Activated CD4-positive, alpha-beta T cell treated with anti-CD3 and anti-CD28 coated beads, Interleukin-2, amount 10 ng/mL, durations not matched to agents 24 days and 14 days (primary cell): Measurements from ENCODE around the gene DPF3. TPM values are rescaled to one million over a fixed set of nuclear protein-coding genes. Genes with fewer than 3 reads are reported as not detected.

ENCODE experiments used
- DNase-seq: peaks from one replicate; pipeline ENCODE4 v3.0.0; 2022
- H3K27ac Mint-ChIP-seq: one replicate; pipeline ENCODE4 v1.8.0; 2022; ENCODE audit warnings: mild to moderate bottlenecking, mixed read lengths
- H3K27me3 Mint-ChIP-seq: one replicate; pipeline ENCODE4 v1.8.0; 2022; ENCODE audit warnings: mixed read lengths
- H3K36me3 Mint-ChIP-seq: one replicate; pipeline ENCODE4 v1.8.0; 2022; ENCODE audit warnings: low read depth, mild to moderate bottlenecking, mixed read lengths
- H3K4me1 Mint-ChIP-seq: one replicate; pipeline ENCODE4 v1.8.0; 2021; ENCODE audit warnings: mixed read lengths
- H3K4me3 Mint-ChIP-seq: one replicate; pipeline ENCODE4 v1.8.0; 2022; ENCODE audit warnings: mild to moderate bottlenecking, moderate library complexity, mixed read lengths
- H3K9me3 Mint-ChIP-seq: one replicate; pipeline ENCODE4 v1.8.0; 2021; ENCODE audit warnings: mixed read lengths
- intact Hi-C: fragments of 100-400 bp; cut with micrococcal nuclease; formaldehyde crosslinking; loops from one replicate; pipeline ENCODE4 v1.15.1; 2023
- total RNA-seq: library from RNA; stranded (reverse); gene quantifications from 2 replicates; pipeline ENCODE4 v1.2.3, GENCODE V29; 2022

DPF3 gene
- total RNA-seq, 1 donor from 2014 or later = 2.8 TPM

DNA sequence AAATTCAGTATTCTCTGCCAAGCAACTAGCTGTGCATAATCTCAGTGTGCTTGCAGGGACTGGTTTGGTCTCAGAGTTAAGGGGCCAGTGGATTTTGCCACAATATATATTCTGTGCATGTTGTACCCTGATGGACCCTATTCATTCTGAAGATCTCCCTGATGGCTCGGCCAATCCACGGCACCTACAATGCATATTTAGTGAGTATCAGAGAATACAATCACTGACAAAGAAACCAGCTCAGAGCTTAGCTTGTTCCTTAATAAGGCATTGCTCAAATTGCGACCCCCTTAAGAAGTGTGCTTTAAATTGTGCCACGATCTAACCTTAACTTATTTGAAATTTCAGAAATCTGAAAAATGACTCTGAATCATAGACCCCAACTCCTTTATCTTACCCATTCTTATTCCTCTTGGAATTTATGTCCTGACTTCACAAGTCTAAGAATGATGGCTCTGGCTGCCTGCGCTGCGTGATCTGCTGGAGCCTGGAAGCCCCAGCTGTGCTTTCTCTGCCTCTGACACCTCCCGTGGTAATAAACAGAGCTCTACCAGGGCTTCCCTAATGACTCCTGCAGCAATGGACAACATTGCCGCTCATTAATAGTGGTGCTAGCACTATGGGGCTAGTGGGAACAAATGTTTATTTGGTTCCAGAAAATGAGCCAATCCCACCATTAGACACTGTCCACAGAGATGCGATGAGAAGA is 23.3 kb upstream of the DPF3 start:
- Mint-ChIP-seq H3K27me3 (peaks cover 54% of the 10 kb centered on the region), H3K27ac (no peak overlapping the region), H3K36me3 (no peaks in the 10 kb centered on the region), H3K9me3 (no peaks in the 10 kb centered on the region), H3K4me3 (no peak overlapping the region), H3K4me1 (peaks cover 5% of the 10 kb centered on the region)
- no peak for DNase-seq
- intact Hi-C loops = no loop called here

DNA sequence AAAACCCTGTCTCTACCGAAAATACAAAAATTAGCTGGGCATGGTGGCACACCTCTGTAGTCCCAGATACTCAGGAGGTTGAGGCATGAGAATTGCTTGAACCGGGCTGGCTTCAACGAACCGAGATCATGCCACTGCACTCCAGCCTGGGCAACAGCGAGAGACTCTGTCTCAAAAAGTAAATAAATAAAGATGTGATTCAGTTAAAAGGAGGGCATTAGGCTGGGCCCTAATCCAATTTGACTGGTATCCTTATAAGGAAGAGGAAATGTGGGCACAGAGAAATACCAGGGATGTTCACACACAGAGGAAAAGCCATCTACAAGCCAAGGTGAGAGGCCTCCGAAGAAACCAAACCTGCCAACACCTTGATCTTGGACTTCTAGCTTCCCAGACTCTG is 22.3 kb upstream of the DPF3 start:
- Mint-ChIP-seq H3K27ac (no peak overlapping the region), H3K4me1 (peaks cover 5% of the 10 kb centered on the region), H3K36me3 (no peaks in the 10 kb centered on the region), H3K9me3 (no peaks in the 10 kb centered on the region), H3K4me3 (no peak overlapping the region), H3K27me3 (peaks cover 50% of the 10 kb centered on the region)
- intact Hi-C loops = no loop called here
- DNase-seq = no peak

DNA sequence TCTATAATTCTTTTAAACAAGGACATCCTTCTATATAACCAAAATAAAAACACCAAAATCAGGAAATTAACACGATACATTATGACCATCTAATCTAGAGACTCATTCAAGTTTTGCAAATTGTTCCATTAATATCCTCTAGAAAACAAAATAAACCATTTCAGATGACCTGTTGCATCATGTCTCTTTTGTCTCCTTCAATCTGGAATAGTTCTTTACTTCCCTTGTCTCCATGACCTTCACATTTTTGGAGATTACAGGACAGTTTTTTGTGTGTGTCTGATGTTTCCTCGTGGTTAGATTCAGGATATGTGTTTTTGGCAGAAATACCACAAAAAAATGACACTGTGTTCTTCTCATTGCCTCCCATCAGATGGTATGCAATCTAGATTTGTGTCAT is 19.9 kb upstream of the DPF3 start:
- Mint-ChIP-seq H3K4me3 (no peak overlapping the region), H3K9me3 (no peaks in the 10 kb centered on the region), H3K4me1 (peaks cover 5% of the 10 kb centered on the region), H3K36me3 (no peaks in the 10 kb centered on the region), H3K27me3 (peaks cover 41% of the 10 kb centered on the region), H3K27ac (no peak overlapping the region)
- no peak for DNase-seq
- intact Hi-C loops = no loop called here

DNA sequence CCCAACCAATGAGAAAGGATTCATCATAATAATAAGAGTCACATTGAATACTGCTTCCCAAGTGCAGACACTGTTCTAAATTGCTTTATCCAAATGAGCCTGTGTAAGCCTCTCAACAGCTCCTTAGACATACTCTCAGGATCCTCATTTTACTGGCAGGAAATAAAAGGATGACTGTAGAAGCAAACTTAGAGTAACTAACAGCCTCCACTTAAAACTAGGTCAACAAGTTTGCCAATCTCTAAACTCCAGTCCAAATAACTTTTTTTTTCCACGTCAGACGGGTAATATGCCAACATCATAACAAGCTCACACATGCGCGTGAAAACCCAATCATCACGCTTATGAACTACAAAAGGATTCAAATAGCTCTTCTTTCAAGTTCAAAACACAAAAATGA is 15.3 kb upstream of the DPF3 start:
- intact Hi-C loops = no loop called here
- H3K27ac Mint-ChIP-seq = no peak overlapping the region
- no peaks in the 10 kb centered on the region for H3K9me3 Mint-ChIP-seq
- H3K36me3 Mint-ChIP-seq = no peaks in the 10 kb centered on the region
- no peak overlapping the region for H3K4me3 Mint-ChIP-seq
- no peak for DNase-seq
- peaks cover 18% of the 10 kb centered on the region for H3K4me1 Mint-ChIP-seq
- peaks cover 35% of the 10 kb centered on the region for H3K27me3 Mint-ChIP-seq

DNA sequence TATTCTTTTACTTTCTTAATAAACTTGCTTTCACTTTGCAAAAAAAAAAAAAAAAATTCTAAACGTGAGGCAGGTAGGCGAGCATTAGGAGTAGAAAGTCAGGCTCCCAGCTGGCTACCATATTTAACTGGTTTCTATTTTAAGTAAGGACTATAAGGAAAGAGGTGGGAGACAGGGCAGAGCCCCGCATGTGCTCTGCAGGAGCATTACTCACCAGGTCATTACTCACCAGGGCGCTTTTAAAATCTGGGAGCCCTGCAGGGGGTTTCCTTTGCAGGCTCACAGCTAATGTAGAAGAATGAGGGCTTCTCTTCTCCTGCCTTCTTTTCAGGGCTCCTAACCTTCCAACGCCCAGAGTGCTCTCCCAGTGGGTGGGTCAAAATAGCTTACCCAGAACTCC is 14.0 kb upstream of the DPF3 start:
- H3K27ac Mint-ChIP-seq = no peak overlapping the region
- H3K9me3 Mint-ChIP-seq = no peaks in the 10 kb centered on the region
- no peaks in the 10 kb centered on the region for H3K36me3 Mint-ChIP-seq
- H3K4me1 Mint-ChIP-seq = peaks cover 17% of the 10 kb centered on the region
- intact Hi-C loops = no loop called here
- peaks cover 28% of the 10 kb centered on the region for H3K27me3 Mint-ChIP-seq
- no peak for DNase-seq
- H3K4me3 Mint-ChIP-seq = no peak overlapping the region

DNA sequence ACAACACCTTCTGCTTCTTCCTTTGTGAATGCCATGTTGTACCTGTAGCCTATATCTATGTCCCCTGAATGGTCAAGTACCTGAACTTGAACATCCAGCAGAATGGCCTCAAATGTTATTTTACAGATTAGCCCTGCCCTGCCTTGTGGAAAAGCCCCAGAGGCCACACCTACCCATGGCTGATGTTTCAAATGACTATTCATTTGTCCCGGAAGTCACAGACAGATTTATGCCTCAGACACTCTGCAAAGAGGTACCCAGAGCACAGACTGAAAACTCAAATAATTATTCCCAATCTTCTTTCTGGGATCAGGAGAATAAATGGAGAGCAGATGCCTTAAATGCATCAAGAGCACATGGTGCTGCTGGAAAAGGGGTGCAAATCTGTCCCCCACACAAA is 13.0 kb upstream of the DPF3 start:
- intact Hi-C loops = no loop called here
- peaks cover 26% of the 10 kb centered on the region for H3K27me3 Mint-ChIP-seq
- no peak for DNase-seq
- no peaks in the 10 kb centered on the region for H3K36me3 Mint-ChIP-seq
- no peaks in the 10 kb centered on the region for H3K9me3 Mint-ChIP-seq
- no peak overlapping the region for H3K27ac Mint-ChIP-seq
- peaks cover 17% of the 10 kb centered on the region for H3K4me1 Mint-ChIP-seq
- H3K4me3 Mint-ChIP-seq = no peak overlapping the region

DNA sequence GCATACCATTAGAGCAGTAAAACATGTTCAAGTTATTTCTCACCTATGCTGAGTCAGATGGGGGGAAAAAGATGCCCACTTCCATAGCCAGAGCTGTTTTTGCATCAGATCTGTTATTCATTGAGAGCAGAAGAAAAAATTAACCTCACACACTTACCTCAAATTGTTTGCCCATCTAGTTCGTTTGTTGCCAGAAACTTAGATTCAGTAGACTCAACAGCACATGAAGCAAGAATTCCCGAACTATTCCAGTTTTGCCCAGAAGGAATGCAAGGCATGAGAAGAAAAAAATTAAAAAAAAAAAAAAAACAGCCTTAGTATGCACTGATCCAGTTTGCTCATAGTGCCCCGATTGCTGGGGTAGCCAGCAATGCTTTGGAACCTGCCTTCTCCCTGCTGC is 12.4 kb upstream of the DPF3 start:
- Mint-ChIP-seq H3K4me1 (peaks cover 17% of the 10 kb centered on the region), H3K9me3 (no peaks in the 10 kb centered on the region), H3K36me3 (no peaks in the 10 kb centered on the region), H3K27ac (no peak overlapping the region), H3K27me3 (peaks cover 25% of the 10 kb centered on the region), H3K4me3 (no peak overlapping the region)
- no peak for DNase-seq
- intact Hi-C loops = no loop called here

DNA sequence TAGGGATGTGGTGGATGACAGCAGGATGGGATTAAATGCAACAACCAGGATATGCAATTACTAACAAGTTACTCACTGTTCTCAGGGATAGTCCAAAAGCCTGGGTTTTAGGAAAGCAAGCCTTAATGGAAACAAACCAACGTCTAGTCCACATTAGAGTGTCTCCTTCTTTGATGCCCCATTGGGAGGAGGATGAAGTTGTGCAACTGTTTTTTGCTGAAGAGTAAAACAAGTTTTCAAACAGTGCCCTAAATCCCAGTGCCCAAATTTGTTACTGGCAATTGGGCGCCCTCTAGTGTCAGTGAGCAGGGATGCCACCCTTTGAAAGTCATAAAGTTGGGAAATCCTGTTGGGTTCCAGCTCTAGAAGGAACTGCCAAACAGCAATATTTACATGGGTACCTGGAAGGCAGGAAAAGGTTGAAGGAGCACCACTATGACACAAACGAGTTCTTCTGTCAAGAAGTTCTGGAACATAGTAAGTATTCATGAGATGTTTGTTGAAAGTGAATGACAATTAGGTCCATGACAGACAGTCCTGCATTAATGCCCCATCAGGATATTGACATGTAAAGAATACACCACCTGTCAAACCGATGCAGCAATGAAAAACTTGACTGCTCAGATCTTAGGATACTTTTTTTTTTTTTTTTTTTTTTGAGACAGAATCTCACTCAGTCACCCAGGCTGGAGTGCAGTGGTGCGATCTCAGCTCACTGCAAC is 11.1 kb upstream of the DPF3 start:
- H3K4me1 Mint-ChIP-seq = peaks cover 17% of the 10 kb centered on the region
- H3K27ac Mint-ChIP-seq = no peak overlapping the region
- intact Hi-C loops = loop anchor here (1.0 to 2.0 kb wide), 2 partner anchors 44 to 388 kb away; no protein-coding TSS in a partner anchor
- no peak overlapping the region for H3K4me3 Mint-ChIP-seq
- peaks cover 28% of the 10 kb centered on the region for H3K27me3 Mint-ChIP-seq
- H3K9me3 Mint-ChIP-seq = no peaks in the 10 kb centered on the region
- no peaks in the 10 kb centered on the region for H3K36me3 Mint-ChIP-seq
- DNase-seq = peak; percentile 89

DNA sequence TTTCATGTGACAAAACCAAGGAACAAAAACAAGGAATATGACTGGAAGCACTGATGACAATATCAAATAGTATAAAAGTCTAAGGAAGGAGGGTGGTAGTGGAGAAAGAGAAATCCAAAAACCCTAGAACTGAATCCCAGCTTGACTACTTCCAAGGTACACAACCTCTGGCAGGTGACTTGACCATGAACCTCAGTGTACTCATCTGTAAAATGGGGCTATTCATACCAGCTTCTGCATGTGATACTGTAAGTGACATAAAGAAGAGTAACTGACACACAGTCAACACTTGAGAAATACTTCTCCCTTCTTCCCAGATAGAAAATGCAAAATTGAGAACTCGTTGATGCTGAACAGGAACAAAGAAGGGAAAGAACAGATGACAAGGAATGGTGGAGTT is 10.3 kb upstream of the DPF3 start:
- DNase-seq = no peak
- no peaks in the 10 kb centered on the region for H3K36me3 Mint-ChIP-seq
- peaks cover 19% of the 10 kb centered on the region for H3K4me1 Mint-ChIP-seq
- no peak overlapping the region for H3K27ac Mint-ChIP-seq
- no peaks in the 10 kb centered on the region for H3K9me3 Mint-ChIP-seq
- intact Hi-C loops = loop anchor here (2.0 kb wide), 1 partner anchor 45 kb away; no protein-coding TSS in a partner anchor
- peaks cover 30% of the 10 kb centered on the region for H3K27me3 Mint-ChIP-seq
- H3K4me3 Mint-ChIP-seq = no peak overlapping the region

DNA sequence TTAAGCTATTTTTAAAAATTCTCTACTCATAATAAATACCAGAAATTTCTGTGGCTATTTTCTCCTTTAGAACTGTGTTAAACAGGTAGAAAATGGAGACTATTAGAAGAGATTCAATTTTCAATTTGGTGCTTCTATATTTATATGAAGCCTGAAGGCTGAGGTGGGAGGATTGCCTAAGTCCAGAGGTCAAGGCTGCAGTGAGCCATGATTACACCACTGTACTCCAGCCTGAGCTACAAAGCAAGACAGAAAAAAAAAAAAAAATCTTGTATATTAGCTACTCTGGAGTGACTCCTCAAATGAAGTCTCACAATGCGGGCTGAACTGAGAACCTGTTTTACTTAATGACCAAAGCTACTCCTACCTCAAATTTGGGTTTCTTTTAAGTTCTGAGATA is 9.8 kb upstream of the DPF3 start:
- Mint-ChIP-seq H3K4me1 (peaks cover 19% of the 10 kb centered on the region), H3K36me3 (no peaks in the 10 kb centered on the region)

DNA sequence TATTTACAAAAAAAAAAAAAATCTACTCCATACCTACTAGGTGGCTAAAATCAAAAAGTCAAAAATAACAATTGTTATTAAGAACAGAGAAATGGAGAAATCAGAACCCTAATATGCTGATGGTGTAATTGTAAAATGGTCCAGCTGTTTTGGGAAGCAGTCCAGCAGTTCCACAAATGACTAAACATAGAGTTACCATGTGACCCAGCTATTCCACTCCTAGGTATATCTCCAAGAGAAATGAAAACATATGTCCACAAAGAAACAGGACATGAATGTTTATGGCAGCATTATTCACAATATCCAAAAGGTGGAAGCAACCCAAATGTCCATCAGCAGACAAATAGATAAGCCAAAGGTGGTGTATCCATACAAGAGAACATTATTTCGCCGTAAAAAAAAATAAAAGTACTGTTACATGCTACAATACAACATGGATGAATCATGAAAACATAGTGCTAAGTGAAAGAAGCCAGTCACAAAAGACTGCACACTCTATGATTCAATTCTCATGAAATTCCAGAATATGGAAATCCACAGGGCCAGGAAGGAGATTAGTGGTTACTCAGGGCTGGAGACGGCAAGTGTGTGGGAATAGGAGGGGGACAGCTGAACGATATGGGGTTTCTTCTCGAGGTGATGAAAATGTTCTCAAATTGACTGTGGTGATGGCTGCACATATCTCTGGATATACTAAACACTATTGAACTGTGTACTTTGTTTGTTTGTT is 9.1 kb upstream of the DPF3 start:
- Mint-ChIP-seq H3K27me3 (peaks cover 27% of the 10 kb centered on the region), H3K4me1 (peaks cover 18% of the 10 kb centered on the region), H3K27ac (no peak overlapping the region), H3K36me3 (no peaks in the 10 kb centered on the region), H3K9me3 (no peaks in the 10 kb centered on the region), H3K4me3 (no peak overlapping the region)
- no peak for DNase-seq
- intact Hi-C loops = no loop called here

More for the DNA sequence above, 9.8 kb upstream of the DPF3 start:
- intact Hi-C loops = loop anchor here (2.0 kb wide), 1 partner anchor 45 kb away; no protein-coding TSS in a partner anchor
- H3K27ac Mint-ChIP-seq = no peak overlapping the region
- H3K4me3 Mint-ChIP-seq = no peak overlapping the region
- H3K27me3 Mint-ChIP-seq = peaks cover 27% of the 10 kb centered on the region
- no peak for DNase-seq
- H3K9me3 Mint-ChIP-seq = no peaks in the 10 kb centered on the region

DNA sequence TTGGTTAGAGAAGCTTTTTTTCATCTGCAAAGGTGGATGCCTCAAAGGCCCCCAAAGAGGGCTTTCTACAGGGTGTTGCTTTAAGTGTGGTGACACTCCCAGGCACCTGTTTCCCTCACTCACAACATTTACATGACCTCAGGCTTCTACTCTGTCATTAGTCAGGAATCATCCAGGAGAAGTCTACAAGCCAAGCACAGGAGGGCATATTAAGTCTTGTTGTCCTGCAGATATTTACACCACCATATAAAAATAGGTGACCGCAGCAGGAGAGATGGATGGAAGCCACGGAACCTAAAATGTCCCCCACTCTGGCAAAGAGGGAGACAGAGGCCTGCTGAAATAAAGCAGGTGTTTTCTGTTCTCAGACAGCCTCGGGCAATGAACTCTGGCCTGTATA is 7.5 kb upstream of the DPF3 start:
- no peak for DNase-seq
- H3K36me3 Mint-ChIP-seq = no peaks in the 10 kb centered on the region
- peaks cover 27% of the 10 kb centered on the region for H3K27me3 Mint-ChIP-seq
- H3K27ac Mint-ChIP-seq = no peak overlapping the region
- H3K4me1 Mint-ChIP-seq = peaks cover 10% of the 10 kb centered on the region
- no peaks in the 10 kb centered on the region for H3K9me3 Mint-ChIP-seq
- intact Hi-C loops = no loop called here
- no peak overlapping the region for H3K4me3 Mint-ChIP-seq

DNA sequence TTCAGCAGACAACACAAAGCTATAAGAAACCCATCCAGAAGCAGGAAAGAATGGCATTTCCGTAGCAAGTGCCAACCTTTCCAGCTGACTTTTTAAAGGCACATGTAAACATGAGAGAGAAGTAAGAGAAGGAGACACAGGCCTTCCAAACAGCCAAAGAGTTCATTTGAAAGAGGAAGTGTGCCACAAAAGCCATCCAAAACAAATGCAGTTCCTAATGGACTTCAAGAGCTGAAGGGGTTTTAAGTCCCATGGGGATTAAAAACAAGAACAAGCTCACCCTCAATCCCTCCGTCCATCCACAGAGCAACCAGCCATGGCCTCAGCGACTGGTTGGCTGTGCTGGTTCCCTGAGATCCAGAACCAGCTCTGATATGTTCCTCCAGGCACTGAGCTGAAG is 4.5 kb upstream of the DPF3 start:
- Mint-ChIP-seq H3K27ac (no peak overlapping the region), H3K36me3 (no peaks in the 10 kb centered on the region), H3K4me1 (peaks cover 15% of the 10 kb centered on the region), H3K4me3 (no peak overlapping the region), H3K27me3 (peaks cover 42% of the 10 kb centered on the region), H3K9me3 (no peaks in the 10 kb centered on the region)
- intact Hi-C loops = no loop called here
- no peak for DNase-seq
